ENCODE results near the gene TLR9. TPM values are rescaled to one million over a fixed set of nuclear protein-coding genes. Genes with fewer than 3 reads are reported as not detected.

TLR9 gene
- total RNA-seq, 1 experiment from 2014 or later = not detected

- H3K9me3 Mint-ChIP-seq = peaks cover 0 to 5% of the 10 kb centered on the region in 2 experiments; a peak in 2 of 5 replicates
- H4K20me1 ChIP-seq (ENCODE audit: control insufficient read depth, insufficient read depth, insufficient read length) = no peaks in the 10 kb centered on the region
- H3K23ac ChIP-seq (ENCODE audit: insufficient read length, low read depth, low read length) = no peak overlapping the region
- no peaks in the 10 kb centered on the region for H3K9me3 ChIP-seq (ENCODE audit: control insufficient read depth, low read depth, low read length)
- peaks cover 15 to 28% of the 10 kb centered on the region in 2 experiments for H3K4me1 Mint-ChIP-seq
- no peak overlapping the region for H2BK15ac ChIP-seq (ENCODE audit: low read depth, low read length)
- H3K4me3 Mint-ChIP-seq = peak overlapping the region; percentile 53 to 74; a peak in 4 of 5 replicates
- H3K27ac ChIP-seq (ENCODE audit: insufficient read length, low read depth, low read length) = no peak overlapping the region
- H3K27ac Mint-ChIP-seq = no peak overlapping the region
- no peak overlapping the region for H2BK20ac ChIP-seq (ENCODE audit: low read depth, low read length, poor library complexity, severe bottlenecking)
- no peak overlapping the region for H2AK5ac ChIP-seq (ENCODE audit: insufficient read length, low read length)
- no peaks in the 10 kb centered on the region for H3K79me2 ChIP-seq (ENCODE audit: insufficient read depth, low read length)
- H3K4me2 ChIP-seq (ENCODE audit: insufficient read depth, insufficient read length, low read length) = no peak overlapping the region
- no CpG with 5 or more reads among the region's 9 CpGs for WGBS (ENCODE audit: extremely low coverage, insufficient read length, low lambda C conversion rate)
- TF ChIP-seq CTCF (conservative IDR thresholded peaks at IDR 0.05) = no peak
- H2AFZ ChIP-seq (ENCODE audit: low read length) = no peak overlapping the region
- no peaks in the 10 kb centered on the region for H3K79me1 ChIP-seq (ENCODE audit: insufficient read depth, low read depth, low read length, poor library complexity, severe bottlenecking)
- peaks cover 0 to 17% (median 10%) of the 10 kb centered on the region in 3 experiments; a peak in 5 of 7 replicates for H3K36me3 Mint-ChIP-seq (ENCODE audit: insufficient read depth in 1 of 3, low read depth in 3 of 3)
- no peak overlapping the region for H4K91ac ChIP-seq (ENCODE audit: insufficient read length, low read depth, low read length)
- peaks cover 14% of the 10 kb centered on the region; the same call in 1 of the 2 replicates for H3K27me3 ChIP-seq (ENCODE audit: insufficient read depth, low read length)
- H3K27me3 Mint-ChIP-seq (ENCODE audit: low read depth) = peaks cover 46% of the 10 kb centered on the region
- no peaks in the 10 kb centered on the region for H3K4me1 ChIP-seq (ENCODE audit: insufficient read depth, low read length)
- H2BK5ac ChIP-seq (ENCODE audit: insufficient read length, low read length) = no peak overlapping the region
- no peak overlapping the region for H3K4ac ChIP-seq (ENCODE audit: low read depth, low read length)
- H3K9ac ChIP-seq (ENCODE audit: extremely low read depth, insufficient read length, low read length) = no peak overlapping the region
- no peak overlapping the region for H3K14ac ChIP-seq (ENCODE audit: insufficient read depth, low read length)
- no peak overlapping the region for H4K8ac ChIP-seq (replicated peaks; ENCODE audit: insufficient read length, low read depth, low read length)
- H3T11ph ChIP-seq (ENCODE audit: low read length) = no peak overlapping the region
- no peak overlapping the region for H2BK120ac ChIP-seq (ENCODE audit: low read depth, low read length, poor library complexity, severe bottlenecking)
- H3K18ac ChIP-seq (ENCODE audit: insufficient read length, low read depth, low read length) = no peak overlapping the region
- H3K56ac ChIP-seq (ENCODE audit: insufficient read length, low read depth, low read length) = no peak overlapping the region
- no peak overlapping the region for H2BK12ac ChIP-seq (ENCODE audit: insufficient read length, low read depth, low read length)
- peaks cover 3% of the 10 kb centered on the region for H3K23me2 ChIP-seq (ENCODE audit: insufficient read length, low read depth, low read length, poor library complexity, severe bottlenecking)
- no peak overlapping the region for H4K5ac ChIP-seq (ENCODE audit: insufficient read length, low read depth, low read length)
- DNase-seq = peak; percentile 27
Observed at GRCh38 chr3:52243791-52244628, 18.6 kb upstream of the TLR9 start.
